Measurements from ENCODE around the gene RPS28. TPM values are rescaled to one million over a fixed set of nuclear protein-coding genes. Genes with fewer than 3 reads are reported as not detected.
"Not testable (repeated sequence)": the region's sequence is repeated elsewhere in the genome, so short reads cannot be mapped to it uniquely, and the experiment has no call there.

RPS28 gene
- 555 TPM for total RNA-seq

- peak; percentile 97 for DNase-seq
Measured at GRCh38 chr19:8321067-8321985, at the start of gene RPS28, which contains the start of gene NDUFA7. Gene RPS28 (plus strand): TSS chr19:8321496. CDS start chr19:8321531, 35 bp downstream. Gene NDUFA7 (minus strand): TSS chr19:8321375. CDS start chr19:8321358, 17 bp downstream.

- not testable (repeated sequence) for DNase-seq
Measured at GRCh38 chr19:8276508-8276907, 44.8 kb upstream of the RPS28 start.

- not testable (repeated sequence) for DNase-seq
Measured at GRCh38 chr19:8291337-8291736, 30.0 kb upstream of the RPS28 start.

GRCh38 chr19:8302357-8302691 lies 19.0 kb upstream of the RPS28 start:
- DNase-seq: no peak

GRCh38 chr19:8302734-8303133 lies 18.6 kb upstream of the RPS28 start:
- DNase-seq: no peak

GRCh38 chr19:8304841-8305621 lies 16.3 kb upstream of the RPS28 start:
- no peak for DNase-seq

GRCh38 chr19:8305798-8306197 lies 15.5 kb upstream of the RPS28 start:
- no peak for DNase-seq

GRCh38 chr19:8306235-8307054 lies 14.9 kb upstream of the RPS28 start:
- no peak for DNase-seq

GRCh38 chr19:8307400-8307964 lies 13.8 kb upstream of the RPS28 start:
- no peak for DNase-seq

- peak; percentile 78 for DNase-seq
Measured at GRCh38 chr19:8307965-8308866, 13.1 kb upstream of the RPS28 start, which contains the start of gene CD320. Gene CD320 (minus strand): TSS chr19:8308358. CDS start chr19:8308290, 68 bp downstream.

GRCh38 chr19:8308891-8309291 lies 12.4 kb upstream of the RPS28 start:
- no peak for DNase-seq

- DNase-seq: no peak
Measured at GRCh38 chr19:8310342-8311055, 10.8 kb upstream of the RPS28 start.

- DNase-seq: no peak
Measured at GRCh38 chr19:8311461-8312260, 9.6 kb upstream of the RPS28 start.

- not testable (repeated sequence) for DNase-seq
Measured at GRCh38 chr19:8314981-8315640, 6.2 kb upstream of the RPS28 start.

- DNase-seq: no peak
Measured at GRCh38 chr19:8316351-8317125, 4.8 kb upstream of the RPS28 start.

- DNase-seq: not testable (repeated sequence)
Measured at GRCh38 chr19:8318835-8319234, 2.5 kb upstream of the RPS28 start.

GRCh38 chr19:8319807-8320520 lies 1.3 kb upstream of the RPS28 start:
- no peak for DNase-seq

Data from skin of body (tissue), 2 donors.